Transverse colon (tissue), 4 donors: ENCODE data around the gene DST.

ENCODE experiments used
- CTCF ChIP-seq, 5 experiments: fragments of 200-600 bp in 3 of 5; fragments of 450-650 bp in 2 of 5; sonication (generic) in 3 of 5; IDR thresholded peaks; 1 replicate in 2 of 5; 2 replicates in 3 of 5; pipeline ENCODE4 v1.5.1; 2016 to 2017; ENCODE audit warnings: antibody characterized with exemption in 5 of 5, inconsistent platforms in 3 of 5, mild to moderate bottlenecking in 2 of 5, moderate library complexity in 1 of 5
- POLR2AphosphoS5 ChIP-seq, 3 donors: sonication (generic); formaldehyde crosslinking; IDR thresholded peaks; one replicate each; pipeline ENCODE4 v1.6.1; 2016; ENCODE audit warnings: antibody characterized with exemption in 3 of 3

- no peak for TF ChIP-seq CTCF (IDR thresholded peaks at IDR 0.05)
- no peak for TF ChIP-seq POLR2AphosphoS5 (IDR thresholded peaks at IDR 0.05)
Observed at GRCh38 chr6:56419191-56419590, 223.5 kb downstream of the DST start.
